Body of pancreas (tissue), 4 donors: ENCODE data around the gene SUPT4H1. TPM values are rescaled to one million over a fixed set of nuclear protein-coding genes. Genes with fewer than 3 reads are reported as not detected.

Experiments used
- ATAC-seq: fragments of 150-250 bp; one replicate; pipeline ENCODE4 v1.9.1; 2016
- DNase-seq, 4 donors: peaks; one replicate each; pipeline ENCODE4 v3.0.0-alpha.2; 2019
- H3K27ac ChIP-seq, 4 donors: fragments of 200-600 bp; sonication (generic); 1 replicate in 3 of 4; 2 replicates in 1 of 4; pipeline versions ENCODE4 v1.5.1 to v1.6.1; 2016 to 2019; ENCODE audit warnings: mild to moderate bottlenecking in 1 of 4, mixed read lengths in 1 of 4, moderate library complexity in 1 of 4
- H3K27me3 ChIP-seq, 2 donors: fragments of 200-600 bp; sonication (generic); one replicate each; pipeline ENCODE4 v1.6.0; 2016; ENCODE audit warnings: mild to moderate bottlenecking in 1 of 2
- H3K36me3 ChIP-seq, 2 donors: fragments of 200-600 bp; sonication (generic); replicated peaks in 1 of 2; 2 replicates each; pipeline ENCODE4 v1.5.1; 2016; ENCODE audit warnings: low read depth in 2 of 2; ENCODE audit not compliant: insufficient read depth in 1 of 2
- H3K4me1 ChIP-seq: fragments of 200-600 bp; sonication (generic); one replicate; pipeline ENCODE4 v1.6.0; 2016
- H3K4me3 ChIP-seq, 2 donors: fragments of 200-600 bp; sonication (generic); 1 replicate in 1 of 2; 2 replicates in 1 of 2; pipeline ENCODE4 v1.5.1; 2016 to 2019
- H3K9me3 ChIP-seq, 3 donors: fragments of 200-600 bp; sonication (generic); 1 replicate in 2 of 3; 2 replicates in 1 of 3; pipeline ENCODE4 v1.5.1; 2016
- CTCF ChIP-seq, 7 experiments: fragments of 450-650 bp in 4 of 7; fragments of 200-600 bp in 3 of 7; sonication (generic) in 3 of 7; IDR thresholded peaks; one replicate each; pipeline ENCODE4 v1.5.1; 2016 to 2019; ENCODE audit warnings: antibody characterized with exemption in 7 of 7
- POLR2A ChIP-seq, 3 donors: fragments of 450-650 bp; IDR thresholded peaks; one replicate each; pipeline ENCODE4 v1.6.1; 2016; ENCODE audit warnings: antibody characterized with exemption in 3 of 3, mild to moderate bottlenecking in 2 of 3
- WGBS, 2 donors: methylation state at CpG; one replicate each; pipeline ENCODE4 v1.1.5; 2017; 5-methylcytosine and 5-hydroxymethylcytosine counted together
- intact Hi-C: fragments of 100-400 bp; cut with DNase I; formaldehyde crosslinking; loops from one replicate; pipeline ENCODE4 v1.15.1; 2023
- total RNA-seq, 2 donors: library from RNA; depleted of rRNA; stranded (reverse); fragments of >200 nt; gene quantifications; one replicate each; pipeline ENCODE4 v1.1.0, GENCODE V29; 2016

Gene SUPT4H1
- total RNA-seq, 2 donors from 2014 or later, result 10.2 to 24.4 TPM

- Histone ChIP-seq H3K9me3 (no peaks in the 10 kb centered on the region), H3K4me1 (no peaks in the 10 kb centered on the region), H3K27me3 (no peaks in the 10 kb centered on the region), H3K4me3 (no peak overlapping the region), H3K36me3 (peaks cover 0 to 4% of the 10 kb centered on the region in 2 donors), H3K27ac (no peak overlapping the region)
- TF ChIP-seq POLR2A (IDR thresholded peaks at IDR 0.05), result no peak
- TF ChIP-seq CTCF (IDR thresholded peaks at IDR 0.05), result no peak
- 68 to 76% methylated on average over 5 of the region's 5 CpGs for WGBS, 2 donors
- intact Hi-C loops, result no loop called here
- DNase-seq (no peak), ATAC-seq (no peak)
These were observed 14.1 kb upstream of the SUPT4H1 start for GRCh38 chr17:58365980-58366595.

DNA sequence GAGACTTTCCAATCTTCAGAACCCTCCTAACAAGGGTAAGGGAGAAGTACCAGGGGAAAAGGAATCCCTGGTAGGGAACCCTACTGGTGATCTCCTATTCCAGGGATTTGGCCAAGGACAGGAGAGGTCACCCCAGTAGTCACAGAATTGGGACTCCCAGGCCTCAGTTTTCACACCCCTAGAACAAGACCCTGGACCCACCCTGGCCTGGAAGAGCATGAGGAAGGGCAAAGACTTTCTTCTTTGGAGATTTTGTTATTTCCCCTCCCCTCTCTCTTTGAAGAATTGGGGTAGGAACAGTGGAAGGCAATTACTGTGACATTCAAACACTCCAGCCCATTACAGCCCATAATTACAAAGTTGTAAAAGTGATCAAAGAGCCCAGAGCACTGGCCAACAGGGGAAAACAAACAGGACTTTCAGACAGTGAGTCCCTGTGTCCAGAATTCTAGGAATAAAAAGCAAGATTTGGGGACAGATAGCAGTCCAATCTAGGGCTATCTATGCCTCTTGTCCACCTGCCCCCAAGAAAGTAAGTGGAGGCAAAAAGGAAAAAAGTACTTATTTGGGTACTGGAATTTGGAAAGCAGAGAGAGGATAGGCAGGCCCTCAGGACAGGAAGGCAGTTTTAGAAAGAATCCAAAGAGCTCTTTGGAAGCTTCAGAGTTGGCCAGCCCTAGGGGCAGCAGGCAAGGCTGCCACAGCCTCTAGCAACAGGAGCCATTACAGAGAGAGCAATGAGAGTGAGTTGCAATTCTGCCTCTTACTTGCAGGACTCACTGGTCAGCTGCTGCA lies 13.4 kb upstream of the SUPT4H1 start:
- ATAC-seq, result no peak

GRCh38 chr17:58364270-58364942 lies 12.4 kb upstream of the SUPT4H1 start:
- 60 to 65% methylated on average over 7 of the region's 7 CpGs for WGBS, 2 donors
- DNase-seq, result no peak
- intact Hi-C loops, result loop anchor here (5.0 kb wide), 1 partner anchor 58 kb away; no protein-coding TSS in a partner anchor
- H3K27ac ChIP-seq, result no peak overlapping the region
- H3K36me3 ChIP-seq, result peaks cover 0 to 6% of the 10 kb centered on the region in 2 donors
- ATAC-seq, result no peak
- no peaks in the 10 kb centered on the region for H3K9me3 ChIP-seq
- H3K4me3 ChIP-seq, result no peak overlapping the region
- TF ChIP-seq CTCF (IDR thresholded peaks at IDR 0.05), result no peak
- no peak for TF ChIP-seq POLR2A (IDR thresholded peaks at IDR 0.05)
- no peaks in the 10 kb centered on the region for H3K4me1 ChIP-seq
- H3K27me3 ChIP-seq, result no peaks in the 10 kb centered on the region

More for the DNA sequence above, 13.4 kb upstream of the SUPT4H1 start:
- H3K27ac ChIP-seq, result no peak overlapping the region
- no peaks in the 10 kb centered on the region for H3K4me1 ChIP-seq
- TF ChIP-seq POLR2A (IDR thresholded peaks at IDR 0.05) (no peak), CTCF (IDR thresholded peaks at IDR 0.05) (no peak)
- H3K27me3 ChIP-seq, result no peaks in the 10 kb centered on the region
- no peaks in the 10 kb centered on the region for H3K9me3 ChIP-seq
- DNase-seq, result no peak
- intact Hi-C loops, result no loop called here
- no peak overlapping the region for H3K4me3 ChIP-seq
- H3K36me3 ChIP-seq, result peaks cover 0 to 4% of the 10 kb centered on the region in 2 donors

- no peak overlapping the region for H3K4me3 ChIP-seq
- no peaks in the 10 kb centered on the region for H3K9me3 ChIP-seq
- no peak for DNase-seq
- intact Hi-C loops, result loop anchor here (5.0 kb wide), 1 partner anchor 59 kb away; no protein-coding TSS in a partner anchor
- WGBS, 2 donors, result 83 to 91% methylated on average over 8 of the region's 8 CpGs
- H3K36me3 ChIP-seq, result peaks cover 0 to 6% of the 10 kb centered on the region in 2 donors
- no peaks in the 10 kb centered on the region for H3K4me1 ChIP-seq
- no peaks in the 10 kb centered on the region for H3K27me3 ChIP-seq
- TF ChIP-seq POLR2A (IDR thresholded peaks at IDR 0.05), result no peak
- no peak for TF ChIP-seq CTCF (IDR thresholded peaks at IDR 0.05)
- H3K27ac ChIP-seq, result no peak overlapping the region
- ATAC-seq, result no peak
These were observed 11.6 kb upstream of the SUPT4H1 start for GRCh38 chr17:58363457-58364185.
